K562 (cell line): ENCODE results near the gene MED15. TPM values are rescaled to one million over a fixed set of nuclear protein-coding genes. Genes with fewer than 3 reads are reported as not detected.

ENCODE experiments used
- CHD7 ChIP-seq: fragments of 200-600 bp; sonication (generic); IDR thresholded peaks from one replicate; pipeline ENCODE4 v1.6.1; 2012; ENCODE audit warnings: mild to moderate bottlenecking, low read depth, low read length, inconsistent platforms
- GATA2 ChIP-seq: sonication (generic); formaldehyde crosslinking; IDR thresholded peaks from 2 replicates; pipeline ENCODE4 v1.4.0; 2020; ENCODE audit warnings: mild to moderate bottlenecking, missing genetic modification reagents
- polyA plus RNA-seq, 8 experiments: library from polyadenylated mRNA; depleted of rRNA in 4 of 8; stranded (reverse) in 5 of 8; unstranded in 3 of 8; fragments of >200 nt; fragmentation: Nextera tagmentation in 2 of 8; fragmentation: Illumina TruSeq in 1 of 8; extraction: Ambion mirVana in 2 of 8; extraction: Trizol in 1 of 8; gene quantifications; 2 replicates each; pipeline versions ENCODE4 v1.2.1 to v1.2.3, GENCODE V29; 2011 to 2014; ENCODE audit warnings: inconsistent platforms in 1 of 8, missing spikeins in 1 of 8
- total RNA-seq, 7 experiments: library from RNA; depleted of rRNA in 6 of 7; stranded (reverse); fragments of >200 nt in 6 of 7; fragmentation: Illumina TruSeq in 2 of 7; extraction: Trizol in 2 of 7; gene quantifications; 2 replicates each; pipeline versions ENCODE4 v1.2.1 to v1.2.3, GENCODE V29; 2011 to 2021; ENCODE audit warnings: low replicate concordance in 1 of 7

MED15 gene
- total and polyA plus RNA-seq, 9 of the 15 experiments (the other 6 are each of a cell fraction or from before 2014, with no cell fraction given), result 4.0 to 271 (median 60.1) TPM

- no peak for TF ChIP-seq CHD7
- TF ChIP-seq GATA2 (CRISPR knock-in tag), result peak; percentile 56; the same call in 1 of the 2 replicates
These were observed 29.9 kb downstream of the MED15 start (continued) for GRCh38 chr22:20537325-20537756.
